ENCODE data around the gene GCNT1. TPM values are rescaled to one million over a fixed set of nuclear protein-coding genes. Genes with fewer than 3 reads are reported as not detected.
A peak's percentile ranks its signal among the peaks of the same experiment; 100 is the strongest.

The GCNT1 gene
- total RNA-seq, 2 experiments from 2014 or later = 18.2 to 38.4 TPM

GRCh38 chr9:76443887-76444286 lies 15.1 kb upstream of the GCNT1 start:
- H2AFZ ChIP-seq (ENCODE audit: low read length) = 0 out of 2 replicates have a peak overlapping the region, but pooled peaks have one; percentile 42
- ChIA-PET CTCF (ENCODE audit: unreplicated experiment) (no interaction called here), POLR2A (interaction anchor here (0.6 kb wide), 2 partner anchors 40 to 522 kb away, joined by 3 to 4 read pairs; no protein-coding TSS in a partner anchor)
- no TSS peak for BruUV-seq (replicated peaks)
- no peaks in the 10 kb centered on the region for H4K20me1 ChIP-seq (ENCODE audit: insufficient read depth, low read length)
- no peak overlapping the region for H3K4me3 ChIP-seq (ENCODE audit: low read depth, low read length, poor library complexity, severe bottlenecking)
- H3K27ac ChIP-seq (ENCODE audit: low read depth, low read length, poor library complexity, severe bottlenecking) = no peak overlapping the region
- H3K9me2 ChIP-seq (ENCODE audit: insufficient read depth, low read length) = no peaks in the 10 kb centered on the region
- no peaks in the 10 kb centered on the region for H3K79me2 ChIP-seq (ENCODE audit: insufficient read depth, low read depth, low read length)
- DNase-seq (ENCODE audit: low spot score) = no peak
- no peak overlapping the region for H3K4me2 ChIP-seq (ENCODE audit: low read length)
- TF ChIP-seq EZH2phosphoT487 (IDR thresholded peaks at IDR 0.05; ENCODE audit: borderline replicate concordance, low read depth, low read length) (no peak), CTCF (conservative IDR thresholded peaks at IDR 0.05; ENCODE audit: low read length) (no peak)
- no peaks in the 10 kb centered on the region for H3K9me3 ChIP-seq (ENCODE audit: low read length)
- intact Hi-C loops (cut with micrococcal nuclease; ENCODE audit: unreplicated experiment) = no loop called here
- no peaks in the 10 kb centered on the region for H3K36me3 ChIP-seq (ENCODE audit: insufficient read depth, low read length)
- peaks cover 4% of the 10 kb centered on the region for H3K4me1 ChIP-seq (ENCODE audit: insufficient read depth, low read length, poor library complexity, severe bottlenecking)

DNA sequence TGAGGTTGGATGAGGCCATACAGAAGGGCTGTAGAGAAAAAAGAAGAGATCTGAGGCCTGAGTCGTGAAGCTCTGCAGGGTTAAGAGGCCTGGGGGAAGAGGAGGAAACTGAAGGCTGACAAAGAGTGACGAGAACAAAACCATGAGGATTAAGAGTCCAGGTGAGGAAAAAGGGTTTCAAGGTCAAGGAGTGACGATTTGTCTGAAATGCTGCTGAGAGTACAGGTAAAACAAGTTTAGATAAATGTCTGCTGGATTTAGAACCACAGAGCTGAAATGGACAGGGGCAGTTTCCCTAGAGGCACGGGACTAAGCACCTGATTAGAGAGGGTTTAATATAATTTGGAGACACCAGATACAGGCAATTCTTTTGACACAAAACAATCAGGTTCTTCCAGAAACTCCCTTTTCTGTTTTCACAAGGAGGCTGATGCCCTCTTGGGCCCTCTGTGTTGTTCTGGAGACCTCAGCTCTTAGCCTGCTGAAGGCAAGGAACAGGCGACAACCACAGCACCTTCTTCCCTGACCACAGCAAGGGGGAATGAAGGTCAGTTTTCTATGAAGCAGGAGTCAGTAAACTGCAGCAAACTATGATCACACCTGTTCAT lies 14.6 kb upstream of the GCNT1 start:
- peaks cover 4% of the 10 kb centered on the region for H3K4me1 ChIP-seq (ENCODE audit: insufficient read depth, low read length, poor library complexity, severe bottlenecking)
- H3K4me2 ChIP-seq (ENCODE audit: low read length) = no peak overlapping the region
- no peak overlapping the region for H3K27ac ChIP-seq (ENCODE audit: low read depth, low read length, poor library complexity, severe bottlenecking)
- peak overlapping the region; percentile 42; the same call in 1 of the 2 replicates for H2AFZ ChIP-seq (ENCODE audit: low read length)
- ChIA-PET POLR2A (interaction anchor here (0.6 kb wide), 2 partner anchors 39 to 522 kb away, joined by 3 to 4 read pairs; no protein-coding TSS in a partner anchor), CTCF (ENCODE audit: unreplicated experiment) (no interaction called here)
- H3K79me2 ChIP-seq (ENCODE audit: insufficient read depth, low read depth, low read length) = no peaks in the 10 kb centered on the region
- TF ChIP-seq CTCF (conservative IDR thresholded peaks at IDR 0.05; ENCODE audit: low read length) (no peak), EZH2phosphoT487 (IDR thresholded peaks at IDR 0.05; ENCODE audit: borderline replicate concordance, low read depth, low read length) (no peak)
- intact Hi-C loops (cut with micrococcal nuclease; ENCODE audit: unreplicated experiment) = no loop called here
- H3K9me2 ChIP-seq (ENCODE audit: insufficient read depth, low read length) = no peaks in the 10 kb centered on the region
- no peaks in the 10 kb centered on the region for H3K36me3 ChIP-seq (ENCODE audit: insufficient read depth, low read length)
- no TSS peak for BruUV-seq (replicated peaks)
- no peak overlapping the region for H3K4me3 ChIP-seq (ENCODE audit: low read depth, low read length, poor library complexity, severe bottlenecking)
- no peaks in the 10 kb centered on the region for H4K20me1 ChIP-seq (ENCODE audit: insufficient read depth, low read length)
- no peak for DNase-seq (ENCODE audit: low spot score)
- no peaks in the 10 kb centered on the region for H3K9me3 ChIP-seq (ENCODE audit: low read length)

GRCh38 chr9:76445976-76446375 lies 13.0 kb upstream of the GCNT1 start:
- H3K9me3 ChIP-seq (ENCODE audit: low read length) = no peaks in the 10 kb centered on the region
- H3K27ac ChIP-seq (ENCODE audit: low read depth, low read length, poor library complexity, severe bottlenecking) = no peak overlapping the region
- H3K9me2 ChIP-seq (ENCODE audit: insufficient read depth, low read length) = no peaks in the 10 kb centered on the region
- H3K4me3 ChIP-seq (ENCODE audit: low read depth, low read length, poor library complexity, severe bottlenecking) = no peak overlapping the region
- no peak overlapping the region for H3K4me2 ChIP-seq (ENCODE audit: low read length)
- H3K79me2 ChIP-seq (ENCODE audit: insufficient read depth, low read depth, low read length) = no peaks in the 10 kb centered on the region
- no peaks in the 10 kb centered on the region for H3K36me3 ChIP-seq (ENCODE audit: insufficient read depth, low read length)
- CTCF ChIA-PET (ENCODE audit: unreplicated experiment) = no interaction called here
- H3K4me1 ChIP-seq (ENCODE audit: insufficient read depth, low read length, poor library complexity, severe bottlenecking) = peaks cover 4% of the 10 kb centered on the region
- DNase-seq (ENCODE audit: low spot score) = no peak
- BruUV-seq (replicated peaks) = no TSS peak
- intact Hi-C loops (cut with micrococcal nuclease; ENCODE audit: unreplicated experiment) = loop anchor here (2.0 kb wide), 1 partner anchor 51 kb away; the partner anchor contains the start of gene RFK
- TF ChIP-seq EZH2phosphoT487 (IDR thresholded peaks at IDR 0.05; ENCODE audit: borderline replicate concordance, low read depth, low read length) = no peak
- no peak for TF ChIP-seq CTCF (conservative IDR thresholded peaks at IDR 0.05; ENCODE audit: low read length)
- no peaks in the 10 kb centered on the region for H4K20me1 ChIP-seq (ENCODE audit: insufficient read depth, low read length)
- POLR2A ChIA-PET = interaction anchor here (0.9 kb wide), 1 partner anchor 51 kb away, joined by 3 read pairs; the partner anchor contains the start of gene RFK
- H2AFZ ChIP-seq (ENCODE audit: low read length) = no peak overlapping the region
